GM23338 (cell line): ENCODE data around the gene REEP6. TPM values are rescaled to one million over a fixed set of nuclear protein-coding genes. Genes with fewer than 3 reads are reported as not detected.
"Not testable (repeated sequence)": the region's sequence is repeated elsewhere in the genome, so short reads cannot be mapped to it uniquely, and the experiment has no call there.

Experiments used
- ATAC-seq: fragments of 200-7000 bp; cut with Tn5 transposase; 3 replicates; pipeline ENCODE4 v1.9.1; 2020
- DNase-seq: peaks from one replicate; pipeline ENCODE4 v3.0.0-alpha.2; 2015; ENCODE audit warnings: low spot score
- H2AFZ ChIP-seq: fragments of 200-600 bp; sonication (generic); 2 replicates; pipeline ENCODE4 v1.8.0; 2016; ENCODE audit warnings: antibody characterized with exemption, mild to moderate bottlenecking, moderate library complexity
- H3F3A ChIP-seq: fragments of 200-600 bp; sonication (generic); replicated peaks from 2 replicates; pipeline ENCODE4 v1.8.0; 2017; ENCODE audit warnings: antibody characterized with exemption, mixed run types, low read depth
- H3K27ac ChIP-seq: fragments of 200-600 bp; sonication (generic); 2 replicates; pipeline ENCODE4 v1.6.1; 2016; ENCODE audit warnings: low read depth
- H3K27me3 ChIP-seq: fragments of 200-600 bp; sonication (generic); 2 replicates; pipeline ENCODE4 v1.8.0; 2016; ENCODE audit warnings: mild to moderate bottlenecking, mixed run types, moderate library complexity; ENCODE audit not compliant: insufficient read depth
- H3K36me3 ChIP-seq: fragments of 200-600 bp; sonication (generic); 2 replicates; pipeline ENCODE4 v1.8.0; 2016; ENCODE audit warnings: mild to moderate bottlenecking; ENCODE audit not compliant: insufficient read depth
- H3K4me1 ChIP-seq: fragments of 200-600 bp; sonication (generic); 2 replicates; pipeline ENCODE4 v1.8.0; 2016; ENCODE audit warnings: mild to moderate bottlenecking, moderate library complexity; ENCODE audit not compliant: insufficient read depth
- H3K4me2 ChIP-seq: fragments of 200-600 bp; sonication (generic); 2 replicates; pipeline ENCODE4 v1.7.1; 2017; ENCODE audit warnings: mixed run types
- H3K4me3 ChIP-seq: fragments of 200-600 bp; sonication (generic); 2 replicates; pipeline ENCODE4 v1.6.1; 2016; ENCODE audit warnings: mixed run types
- H3K79me2 ChIP-seq: fragments of 200-600 bp; sonication (generic); replicated peaks from 2 replicates; pipeline ENCODE4 v1.8.0; 2017; ENCODE audit warnings: mild to moderate bottlenecking; ENCODE audit not compliant: insufficient read depth
- H3K9me2 ChIP-seq: fragments of 200-600 bp; sonication (generic); 2 replicates; pipeline ENCODE4 v1.8.0; 2017; ENCODE audit not compliant: insufficient read depth
- H4K20me1 ChIP-seq: fragments of 200-600 bp; sonication (generic); replicated peaks from 2 replicates; pipeline ENCODE4 v1.8.0; 2017; ENCODE audit warnings: mild to moderate bottlenecking; ENCODE audit not compliant: insufficient read depth
- H3K27ac Mint-ChIP-seq: 2 replicates; pipeline ENCODE4 v1.8.0; 2020; ENCODE audit warnings: inconsistent platforms, mild to moderate bottlenecking, moderate library complexity, mixed read lengths
- H3K27me3 Mint-ChIP-seq: 3 replicates; pipeline ENCODE4 v1.8.0; 2022; ENCODE audit warnings: low read depth, mild to moderate bottlenecking, moderate library complexity, mixed read lengths, inconsistent platforms; ENCODE audit not compliant: insufficient read depth, poor library complexity
- H3K36me3 Mint-ChIP-seq: 3 replicates; pipeline ENCODE4 v1.8.0; 2021; ENCODE audit warnings: low read depth, mild to moderate bottlenecking, inconsistent platforms, moderate library complexity, mixed read lengths
- H3K4me1 Mint-ChIP-seq: 3 replicates; pipeline ENCODE4 v1.8.0; 2020; ENCODE audit warnings: mild to moderate bottlenecking, inconsistent platforms, mixed read lengths
- H3K4me3 Mint-ChIP-seq: 3 replicates; pipeline ENCODE4 v1.8.0; 2021; ENCODE audit warnings: moderate library complexity, mild to moderate bottlenecking, inconsistent platforms, mixed read lengths
- H3K9me3 Mint-ChIP-seq: 3 replicates; pipeline ENCODE4 v1.8.0; 2020; ENCODE audit warnings: moderate library complexity, mild to moderate bottlenecking, inconsistent platforms, mixed read lengths
- CREB1 ChIP-seq: fragments of 250-450 bp; sonication (Bioruptor Pico); IDR thresholded peaks from 2 replicates; pipeline ENCODE4 v1.5.0; 2020; ENCODE audit warnings: low read depth, mild to moderate bottlenecking, moderate library complexity
- ETS1 ChIP-seq: IDR thresholded peaks from 2 replicates; pipeline ENCODE4 v1.6.1; 2016; ENCODE audit warnings: antibody characterized with exemption
- EZH2phosphoT487 ChIP-seq: fragments of 200-600 bp; sonication (generic); IDR thresholded peaks from one replicate; pipeline ENCODE4 v1.8.1; 2018; ENCODE audit warnings: antibody characterized with exemption; ENCODE audit not compliant: unreplicated experiment
- POLR2AphosphoS5 ChIP-seq: IDR thresholded peaks from 2 replicates; pipeline ENCODE4 v1.6.1; 2016; ENCODE audit warnings: antibody characterized with exemption, low read depth
- ZNF114 ChIP-seq: fragments of 250-450 bp; sonication (Bioruptor Pico); IDR thresholded peaks from 2 replicates; pipeline ENCODE4 v1.5.0; 2020; ENCODE audit warnings: mild to moderate bottlenecking, moderate library complexity
- polyA plus RNA-seq: library from polyadenylated mRNA; unstranded; fragments of >200 nt; fragmentation: Nextera tagmentation; extraction: Ambion mirVana; gene quantifications from 2 replicates; pipeline ENCODE4 v1.2.1, GENCODE V29; 2016
- total RNA-seq: library from RNA; depleted of rRNA; stranded (reverse); fragments of >200 nt; shearing (Covaris generic); gene quantifications from 2 replicates; pipeline ENCODE4 v1.2.3, GENCODE V29; 2014
- TF ChIP-seq, protein P1 (sequence below), 2 experiments: fragments of 200-600 bp in 1 of 2; sonication (generic) in 1 of 2; conservative IDR thresholded peaks; 2 replicates each; pipeline versions ENCODE4 v1.5.1 to v1.6.1; 2016 to 2017; ENCODE audit warnings: antibody characterized with exemption in 2 of 2, low read depth in 2 of 2, mild to moderate bottlenecking in 2 of 2, moderate library complexity in 1 of 2

Gene REEP6
- total and polyA plus RNA-seq, 2 experiments from 2014 or later: 15.2 to 20.0 TPM

GRCh38 chr19:1477056-1477455 is 13.9 kb upstream of the REEP6 start:
- 0 out of 2 replicates have a peak overlapping the region, but pooled peaks have one; percentile 17 for H3K4me3 ChIP-seq
- not testable (repeated sequence) for ATAC-seq, H3K27ac ChIP-seq, DNase-seq, H3K4me1 Mint-ChIP-seq, H3K4me1 ChIP-seq, H2AFZ ChIP-seq, H3K36me3 ChIP-seq, H3K9me2 ChIP-seq, H3K9me3 Mint-ChIP-seq, H3K4me2 ChIP-seq, H3K27ac Mint-ChIP-seq, H3K36me3 Mint-ChIP-seq
- peaks cover 19% of the 10 kb centered on the region for H3K79me2 ChIP-seq
- peaks cover 18% of the 10 kb centered on the region for H3K27me3 Mint-ChIP-seq
- H3F3A ChIP-seq: peaks cover 18% of the 10 kb centered on the region; the same call in 1 of the 2 replicates
- peaks cover 13% of the 10 kb centered on the region for H3K27me3 ChIP-seq
- peak overlapping the region; percentile 57 for H3K4me3 Mint-ChIP-seq
- H4K20me1 ChIP-seq: peaks cover 21% of the 10 kb centered on the region

- Histone ChIP-seq H3K4me3 (peak within 1 kb of the TSS; percentile 80), H3K27me3 (no peaks in the 10 kb centered on the region), H3K79me2 (peaks cover 19% of the 10 kb centered on the region), H3K4me2 (peak within 1 kb of the TSS; percentile 89), H2AFZ (peak within 1 kb of the TSS; percentile 92; the same call in 1 of the 2 replicates), H3K9me2 (no peaks in the 10 kb centered on the region), H3F3A (peaks cover 17% of the 10 kb centered on the region; the same call in 1 of the 2 replicates), H3K36me3 (0 out of 2 replicates have a peak, but pooled peaks cover 5% of the 10 kb centered on the region), H4K20me1 (peaks cover 19% of the 10 kb centered on the region), H3K4me1 (peaks cover 4% of the 10 kb centered on the region; the same call in 1 of the 2 replicates), H3K27ac (peak within 1 kb of the TSS; percentile 70; the same call in 1 of the 2 replicates)
- Mint-ChIP-seq H3K9me3 (no peaks in the 10 kb centered on the region; the same call in 2 of the 3 replicates), H3K4me1 (peaks cover 4% of the 10 kb centered on the region; the same call in 2 of the 3 replicates), H3K4me3 (peak within 1 kb of the TSS; percentile 97), H3K27ac (peak within 1 kb of the TSS; percentile 97), H3K27me3 (peaks cover 4% of the 10 kb centered on the region), H3K36me3 (peaks cover 6% of the 10 kb centered on the region; the same call in 2 of the 3 replicates)
- TF ChIP-seq EZH2phosphoT487 (no peak), CREB1 (peak; percentile 64; the same call in 1 of the 2 replicates), POLR2AphosphoS5 (peak; percentile 84), ZNF114 (CRISPR knock-in tag) (no peak), ETS1 (peak; percentile 53; the same call in 1 of the 2 replicates)
- TF ChIP-seq, protein P1, sequence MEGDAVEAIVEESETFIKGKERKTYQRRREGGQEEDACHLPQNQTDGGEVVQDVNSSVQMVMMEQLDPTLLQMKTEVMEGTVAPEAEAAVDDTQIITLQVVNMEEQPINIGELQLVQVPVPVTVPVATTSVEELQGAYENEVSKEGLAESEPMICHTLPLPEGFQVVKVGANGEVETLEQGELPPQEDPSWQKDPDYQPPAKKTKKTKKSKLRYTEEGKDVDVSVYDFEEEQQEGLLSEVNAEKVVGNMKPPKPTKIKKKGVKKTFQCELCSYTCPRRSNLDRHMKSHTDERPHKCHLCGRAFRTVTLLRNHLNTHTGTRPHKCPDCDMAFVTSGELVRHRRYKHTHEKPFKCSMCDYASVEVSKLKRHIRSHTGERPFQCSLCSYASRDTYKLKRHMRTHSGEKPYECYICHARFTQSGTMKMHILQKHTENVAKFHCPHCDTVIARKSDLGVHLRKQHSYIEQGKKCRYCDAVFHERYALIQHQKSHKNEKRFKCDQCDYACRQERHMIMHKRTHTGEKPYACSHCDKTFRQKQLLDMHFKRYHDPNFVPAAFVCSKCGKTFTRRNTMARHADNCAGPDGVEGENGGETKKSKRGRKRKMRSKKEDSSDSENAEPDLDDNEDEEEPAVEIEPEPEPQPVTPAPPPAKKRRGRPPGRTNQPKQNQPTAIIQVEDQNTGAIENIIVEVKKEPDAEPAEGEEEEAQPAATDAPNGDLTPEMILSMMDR (conservative IDR thresholded peaks at IDR 0.05; ENCODE audit: low read depth in 2 of 2): no peak
- ATAC-seq (peak; percentile 89), DNase-seq (peak; percentile 98)
Observed at GRCh38 chr19:1478934-1479707, 11.9 kb upstream of the REEP6 start, which contains the start of gene C19orf25. Gene C19orf25 (minus strand): TSS chr19:1479215. CDS start chr19:1478903, 312 bp downstream.
